Immature natural killer cell (primary cell): ENCODE results near the gene DMBX1. TPM values are rescaled to one million over a fixed set of nuclear protein-coding genes. Genes with fewer than 3 reads are reported as not detected.

Experiments
- DNase-seq, 3 donors: peaks; one replicate each; pipeline ENCODE4 v3.0.0; 2022; ENCODE audit warnings: mixed read lengths in 1 of 3
- H3K27ac Mint-ChIP-seq, 6 donors: one replicate each; pipeline ENCODE4 v1.8.0; 2020; ENCODE audit warnings: mixed read lengths in 6 of 6, mild to moderate bottlenecking in 5 of 6, inconsistent platforms in 4 of 6, moderate library complexity in 3 of 6
- H3K27me3 Mint-ChIP-seq, 3 donors: one replicate each; pipeline ENCODE4 v1.8.0; 2020 to 2021; ENCODE audit warnings: low read depth in 3 of 3, mild to moderate bottlenecking in 3 of 3, mixed read lengths in 3 of 3, moderate library complexity in 3 of 3, inconsistent platforms in 1 of 3
- H3K36me3 Mint-ChIP-seq, 3 donors: one replicate each; pipeline ENCODE4 v1.8.0; 2020; ENCODE audit warnings: mixed read lengths in 3 of 3, inconsistent platforms in 2 of 3, mild to moderate bottlenecking in 2 of 3
- H3K4me1 Mint-ChIP-seq, 2 donors: one replicate each; pipeline ENCODE4 v1.8.0; 2020; ENCODE audit warnings: inconsistent platforms in 2 of 2, mild to moderate bottlenecking in 2 of 2, mixed read lengths in 2 of 2, moderate library complexity in 1 of 2
- H3K4me3 Mint-ChIP-seq, 5 donors: one replicate each; pipeline ENCODE4 v1.8.0; 2020; ENCODE audit warnings: mild to moderate bottlenecking in 5 of 5, mixed read lengths in 5 of 5, inconsistent platforms in 3 of 5, moderate library complexity in 3 of 5
- H3K9me3 Mint-ChIP-seq, 6 donors: one replicate each; pipeline ENCODE4 v1.8.0; 2020; ENCODE audit warnings: mild to moderate bottlenecking in 6 of 6, mixed read lengths in 6 of 6, inconsistent platforms in 4 of 6, moderate library complexity in 3 of 6
- polyA plus RNA-seq, 3 donors: library from polyadenylated mRNA; unstranded; fragments of 300-500 nt; fragmentation: Illumina TruSeq; gene quantifications; one replicate each; pipeline ENCODE4 v1.2.3, GENCODE V29; 2021

The DMBX1 gene
- polyA plus RNA-seq, 3 donors from 2014 or later: not detected

- H3K27me3 Mint-ChIP-seq: peaks cover 9 to 32% (median 16%) of the 10 kb centered on the region in 3 donors
- no peaks in the 10 kb centered on the region for H3K36me3 Mint-ChIP-seq
- peak overlapping the region; percentile 54 to 80 (median 72) for H3K4me3 Mint-ChIP-seq
- peaks cover 9% of the 10 kb centered on the region in 2 donors for H3K4me1 Mint-ChIP-seq
- peaks cover 0 to 2% (median 0%) of the 10 kb centered on the region in 6 donors for H3K9me3 Mint-ChIP-seq
- DNase-seq: no peak
- no peak overlapping the region for H3K27ac Mint-ChIP-seq
Observed at GRCh38 chr1:46465981-46466476, 23.6 kb upstream of the DMBX1 start.

DNA sequence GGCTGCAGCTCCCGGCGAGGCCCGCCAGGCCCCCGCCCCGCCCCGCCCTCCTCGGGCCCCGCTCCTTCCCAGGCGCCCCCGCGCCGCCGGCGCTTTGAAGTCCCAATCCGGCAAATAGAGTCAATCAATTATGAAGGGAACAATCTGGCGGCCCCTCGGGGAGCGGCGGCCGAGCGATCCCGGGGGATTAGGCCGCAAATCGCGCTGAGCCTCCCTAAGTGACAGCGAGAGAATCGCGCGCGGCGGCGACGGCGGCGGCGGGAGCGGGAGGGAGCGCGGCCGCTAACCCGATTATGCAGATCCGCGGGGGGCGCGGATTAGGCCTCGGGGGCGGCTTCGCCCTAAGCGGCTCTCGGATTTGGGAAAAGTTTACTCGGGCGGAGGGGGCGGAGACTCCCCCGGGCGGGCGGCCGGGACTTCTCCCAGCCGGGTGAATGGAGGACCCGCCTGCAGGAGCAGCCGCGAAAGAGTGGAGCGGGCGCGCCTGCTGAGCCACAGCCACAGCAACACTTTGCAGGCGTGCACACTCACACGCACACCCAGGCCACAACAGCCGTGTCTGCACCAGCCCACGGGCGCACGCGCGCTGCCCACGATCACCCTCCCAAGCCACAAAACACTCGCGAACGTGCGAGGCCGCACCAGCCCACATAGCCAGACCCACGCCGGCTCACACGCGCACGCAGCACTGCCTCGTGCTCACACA is 23.0 kb upstream of the DMBX1 start:
- H3K4me1 Mint-ChIP-seq: peaks cover 9% of the 10 kb centered on the region in 2 donors
- H3K27me3 Mint-ChIP-seq: peaks cover 9 to 31% (median 16%) of the 10 kb centered on the region in 3 donors
- H3K4me3 Mint-ChIP-seq: peak overlapping the region; percentile 67 to 77 (median 73)
- H3K27ac Mint-ChIP-seq: no peak overlapping the region
- DNase-seq: no peak
- no peaks in the 10 kb centered on the region for H3K9me3 Mint-ChIP-seq
- no peaks in the 10 kb centered on the region for H3K36me3 Mint-ChIP-seq

- H3K36me3 Mint-ChIP-seq: no peaks in the 10 kb centered on the region
- no peak for DNase-seq
- H3K4me1 Mint-ChIP-seq: peaks cover 9% of the 10 kb centered on the region in 2 donors
- peak overlapping the region; percentile 67 to 77 (median 73) for H3K4me3 Mint-ChIP-seq
- H3K9me3 Mint-ChIP-seq: no peaks in the 10 kb centered on the region
- peaks cover 9 to 27% (median 16%) of the 10 kb centered on the region in 3 donors for H3K27me3 Mint-ChIP-seq
- no peak overlapping the region for H3K27ac Mint-ChIP-seq
Observed at GRCh38 chr1:46467183-46467504, 22.5 kb upstream of the DMBX1 start.

DNA sequence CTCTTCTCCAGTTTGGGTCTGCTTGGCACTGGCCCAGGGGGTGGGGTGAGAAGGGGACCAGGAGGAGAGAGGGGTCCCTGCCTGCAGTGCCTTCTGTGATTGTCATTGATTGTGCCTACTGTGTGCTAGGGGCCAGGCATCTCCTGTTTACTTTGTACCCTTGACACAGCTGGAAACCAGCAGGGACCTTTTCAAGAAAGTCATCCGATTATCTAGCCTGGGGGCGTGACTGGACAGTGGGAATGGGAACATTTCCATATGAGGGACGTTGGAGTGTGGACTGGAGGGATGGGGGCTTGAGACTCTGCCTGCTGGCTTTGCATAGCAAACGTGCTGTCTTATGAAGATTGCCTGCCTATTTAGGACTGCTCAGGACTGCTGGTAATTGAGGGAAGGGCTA is 19.8 kb upstream of the DMBX1 start:
- no peak for DNase-seq
- Mint-ChIP-seq H3K4me3 (no peak overlapping the region), H3K27me3 (peaks cover 7 to 27% (median 16%) of the 10 kb centered on the region in 3 donors), H3K9me3 (no peaks in the 10 kb centered on the region), H3K4me1 (peaks cover 9% of the 10 kb centered on the region in 2 donors), H3K36me3 (no peaks in the 10 kb centered on the region), H3K27ac (no peak overlapping the region)

GRCh38 chr1:46471848-46472492 is 17.7 kb upstream of the DMBX1 start:
- H3K27me3 Mint-ChIP-seq: peaks cover 2 to 22% (median 14%) of the 10 kb centered on the region in 3 donors
- H3K4me1 Mint-ChIP-seq: peaks cover 4 to 6% of the 10 kb centered on the region in 2 donors
- H3K9me3 Mint-ChIP-seq: no peaks in the 10 kb centered on the region
- no peaks in the 10 kb centered on the region for H3K36me3 Mint-ChIP-seq
- no peak overlapping the region for H3K4me3 Mint-ChIP-seq
- no peak for DNase-seq
- no peak overlapping the region for H3K27ac Mint-ChIP-seq

- Mint-ChIP-seq H3K9me3 (no peaks in the 10 kb centered on the region), H3K4me1 (no peaks in the 10 kb centered on the region), H3K4me3 (no peak overlapping the region), H3K27me3 (peaks cover 0 to 18% (median 10%) of the 10 kb centered on the region in 3 donors), H3K36me3 (no peaks in the 10 kb centered on the region), H3K27ac (no peak overlapping the region)
- no peak for DNase-seq
Observed at GRCh38 chr1:46472498-46473181, 17.0 kb upstream of the DMBX1 start.

DNA sequence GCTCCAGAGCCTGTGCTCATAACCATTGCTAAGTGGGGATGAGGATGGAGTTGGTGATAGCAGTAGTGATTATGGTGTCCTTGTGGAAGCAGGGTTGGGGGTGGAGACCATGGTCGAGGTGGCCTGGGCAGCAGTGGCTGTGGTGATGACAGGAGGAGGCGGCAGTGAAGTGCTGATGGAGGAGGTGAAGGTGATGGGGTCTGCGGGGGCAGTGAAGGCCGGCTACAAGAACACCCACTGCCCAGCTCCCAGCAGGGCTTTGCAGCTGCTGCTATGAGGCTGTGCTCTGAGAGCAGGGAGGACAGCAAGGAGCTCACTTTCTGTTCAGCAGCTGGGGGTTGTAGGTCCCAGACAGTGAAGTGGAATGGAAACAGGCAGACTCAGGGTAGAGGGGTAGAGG is 15.6 kb upstream of the DMBX1 start:
- DNase-seq: no peak
- Mint-ChIP-seq H3K27ac (no peak overlapping the region), H3K9me3 (no peaks in the 10 kb centered on the region), H3K27me3 (peaks cover 2 to 18% (median 7%) of the 10 kb centered on the region in 3 donors), H3K4me3 (no peak overlapping the region), H3K4me1 (no peaks in the 10 kb centered on the region), H3K36me3 (no peaks in the 10 kb centered on the region)

GRCh38 chr1:46474570-46474969 is 15.1 kb upstream of the DMBX1 start:
- DNase-seq: no peak
- Mint-ChIP-seq H3K4me3 (no peak overlapping the region), H3K9me3 (no peaks in the 10 kb centered on the region), H3K27me3 (peaks cover 2 to 13% (median 7%) of the 10 kb centered on the region in 3 donors), H3K36me3 (no peaks in the 10 kb centered on the region), H3K4me1 (no peaks in the 10 kb centered on the region), H3K27ac (no peak overlapping the region)

DNA sequence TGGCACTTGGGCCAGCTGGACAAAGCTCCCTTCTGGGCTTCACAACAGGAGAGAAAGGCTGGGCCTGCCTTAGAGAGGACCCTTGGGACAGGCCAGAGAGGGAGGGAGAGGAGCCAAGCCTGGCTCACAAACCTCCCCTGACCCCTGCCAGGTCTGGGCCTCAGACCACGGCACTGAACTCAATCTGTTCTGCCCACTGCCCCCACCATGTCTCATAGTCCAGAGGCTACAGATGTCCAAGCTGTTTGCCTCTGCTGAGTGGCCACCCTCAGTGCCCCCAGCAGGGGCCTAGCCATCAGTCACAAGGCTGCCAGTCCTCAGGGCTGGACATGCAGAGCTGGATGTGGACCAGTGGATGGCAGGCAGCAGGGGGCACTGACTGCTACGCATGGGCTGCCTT is 13.0 kb upstream of the DMBX1 start:
- Mint-ChIP-seq H3K9me3 (no peaks in the 10 kb centered on the region), H3K4me1 (no peaks in the 10 kb centered on the region), H3K27ac (no peak overlapping the region), H3K36me3 (no peaks in the 10 kb centered on the region), H3K27me3 (peaks cover 2 to 8% (median 6%) of the 10 kb centered on the region in 3 donors), H3K4me3 (no peak overlapping the region)
- DNase-seq: no peak

GRCh38 chr1:46477153-46477929 is 12.3 kb upstream of the DMBX1 start:
- Mint-ChIP-seq H3K27ac (no peak overlapping the region), H3K27me3 (peaks cover 3 to 8% (median 6%) of the 10 kb centered on the region in 3 donors), H3K4me1 (no peaks in the 10 kb centered on the region), H3K4me3 (no peak overlapping the region), H3K36me3 (no peaks in the 10 kb centered on the region), H3K9me3 (no peaks in the 10 kb centered on the region)
- DNase-seq: peak; percentile 49 to 58 (median 52)

DNA sequence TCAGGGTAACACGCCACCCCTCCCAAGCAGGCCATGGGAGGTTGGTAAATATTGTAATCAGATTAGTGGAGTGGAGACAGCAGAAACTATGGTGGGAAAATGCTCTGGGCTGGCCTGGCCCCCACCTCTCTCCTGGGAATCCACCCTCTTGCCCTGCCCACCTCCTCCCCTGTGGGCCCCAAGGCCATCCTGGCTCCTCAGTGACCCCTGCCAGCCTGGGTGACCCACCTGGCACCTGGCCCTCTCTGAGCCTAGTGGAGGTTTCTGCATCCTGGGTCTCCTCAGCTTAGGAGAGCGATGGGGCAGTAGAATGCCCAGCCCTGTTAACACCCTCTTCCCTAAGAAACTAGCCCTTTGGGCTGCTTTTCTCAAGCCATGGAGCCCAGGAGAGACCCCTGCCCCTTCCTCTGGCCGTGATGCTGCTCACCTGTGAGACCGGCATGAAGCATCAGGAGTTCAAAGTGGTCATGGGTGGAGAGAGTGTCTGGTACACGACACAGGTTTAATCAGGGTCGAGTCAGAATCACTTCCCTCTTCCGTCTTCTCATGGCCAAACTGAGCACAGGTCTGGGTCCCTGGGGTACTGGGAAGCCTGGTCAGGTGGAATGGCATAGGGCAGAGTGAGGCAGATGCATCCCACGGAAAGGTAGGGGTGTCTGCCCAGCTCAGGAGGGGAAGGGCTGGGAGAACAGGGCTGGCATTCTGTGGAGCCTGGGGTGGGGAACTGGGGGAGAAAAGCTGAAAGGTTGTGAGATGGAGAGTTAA is 10.7 kb upstream of the DMBX1 start:
- Mint-ChIP-seq H3K36me3 (no peaks in the 10 kb centered on the region), H3K4me3 (no peak overlapping the region), H3K4me1 (no peaks in the 10 kb centered on the region), H3K27me3 (peaks cover 2 to 11% (median 5%) of the 10 kb centered on the region in 3 donors), H3K9me3 (no peaks in the 10 kb centered on the region), H3K27ac (no peak overlapping the region)
- no peak for DNase-seq

DNA sequence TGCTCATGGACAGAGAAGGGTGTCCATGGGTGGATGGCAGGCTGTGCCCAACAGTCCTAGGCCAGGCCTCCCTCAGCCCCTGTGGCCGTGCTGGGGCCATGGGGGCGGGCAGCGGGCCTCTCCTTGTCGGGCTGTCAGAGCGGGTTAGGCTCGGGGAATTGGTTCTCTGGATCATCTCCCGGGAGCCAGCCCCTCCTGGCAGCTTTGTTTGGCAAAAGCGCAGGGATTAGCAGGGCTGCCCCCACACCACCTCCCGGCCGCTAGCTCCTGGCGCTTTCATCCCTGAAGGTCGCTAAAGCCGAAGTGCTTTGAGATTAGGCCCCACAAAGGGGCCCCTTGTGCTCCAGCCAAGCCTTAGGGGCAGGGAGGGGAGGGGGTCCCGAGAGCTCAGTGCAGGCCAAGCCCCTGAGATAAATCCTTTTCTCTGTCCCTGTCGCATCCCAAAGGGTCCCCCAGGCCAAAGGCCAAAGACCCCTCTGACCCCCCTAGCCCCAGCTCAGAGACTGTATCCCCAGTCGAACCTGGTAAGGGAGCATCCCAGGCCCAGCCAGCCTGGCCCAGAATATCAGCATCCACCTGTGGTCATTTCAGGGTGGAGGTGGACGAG is 9.8 kb upstream of the DMBX1 start:
- DNase-seq: no peak
- peaks cover 8 to 10% (median 8%) of the 10 kb centered on the region in 3 donors for H3K27me3 Mint-ChIP-seq
- no peak overlapping the region for H3K27ac Mint-ChIP-seq
- H3K36me3 Mint-ChIP-seq: no peaks in the 10 kb centered on the region
- H3K4me1 Mint-ChIP-seq: no peaks in the 10 kb centered on the region
- H3K4me3 Mint-ChIP-seq: no peak overlapping the region
- no peaks in the 10 kb centered on the region for H3K9me3 Mint-ChIP-seq
